Frontal cortex (tissue), 4 donors: ENCODE data around the gene CUBN. TPM values are rescaled to one million over a fixed set of nuclear protein-coding genes. Genes with fewer than 3 reads are reported as not detected.

Source experiments
- DNase-seq, 2 donors: peaks; one replicate each; pipeline ENCODE4 v3.0.0; 2012; ENCODE audit warnings: low spot score in 2 of 2
- FAIRE-seq: peaks from 2 replicates; lab custom pipeline; 2012; peaks lifted over from hg19 to GRCh38; lab: Jason Lieb, UNC
- total RNA-seq: library from RNA; depleted of rRNA; stranded (reverse); fragments of >200 nt; gene quantifications from one replicate; pipeline ENCODE4 v1.2.3, GENCODE V29; 2014
- donor health status: control.
- donor health status: control.
- donor health status: control.

Gene CUBN
- total RNA-seq, 1 donor from 2014 or later, result 1.2 TPM

- FAIRE-seq (no peak), DNase-seq (no peak)
Measured at GRCh38 chr10:17001297-17001744, 128.3 kb downstream of the CUBN start.

DNA sequence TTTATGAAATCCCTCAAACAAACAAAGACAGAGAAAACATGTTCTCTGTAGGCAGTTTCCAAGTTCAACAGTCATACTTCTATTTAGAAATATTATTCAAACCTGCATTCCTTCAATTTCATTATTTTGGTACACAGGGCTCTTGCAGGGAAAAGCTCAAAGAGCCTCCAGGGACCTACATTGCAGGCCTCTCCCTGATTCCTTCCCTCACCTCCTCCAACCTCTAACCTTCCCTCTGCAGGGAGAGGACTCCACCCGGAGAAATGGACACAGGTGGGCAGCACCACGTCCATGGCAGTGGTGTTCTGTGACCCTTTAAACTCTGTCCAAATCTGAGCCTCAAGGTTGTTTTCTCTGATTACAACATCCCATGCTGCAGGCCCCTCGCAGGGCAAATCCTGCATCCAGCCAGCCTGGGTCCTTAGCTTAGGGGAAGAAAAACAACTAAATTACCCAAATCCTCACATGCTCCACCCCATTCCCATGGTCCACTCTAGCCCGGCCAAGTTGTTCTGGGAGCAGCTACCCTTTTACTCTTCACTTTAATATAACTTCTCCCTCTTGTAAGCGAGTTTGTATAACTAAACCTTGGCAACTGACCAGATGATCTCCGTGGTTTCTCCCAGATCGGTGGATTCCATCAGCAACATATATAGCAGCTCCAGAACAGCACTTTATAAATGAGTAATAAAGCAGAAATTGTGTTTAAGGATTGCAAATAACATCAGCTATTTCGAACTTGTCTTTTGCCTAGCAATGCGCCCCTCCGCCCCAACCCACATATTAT lies 129.8 kb downstream of the CUBN start:
- DNase-seq (no peak), FAIRE-seq (no peak)

DNA sequence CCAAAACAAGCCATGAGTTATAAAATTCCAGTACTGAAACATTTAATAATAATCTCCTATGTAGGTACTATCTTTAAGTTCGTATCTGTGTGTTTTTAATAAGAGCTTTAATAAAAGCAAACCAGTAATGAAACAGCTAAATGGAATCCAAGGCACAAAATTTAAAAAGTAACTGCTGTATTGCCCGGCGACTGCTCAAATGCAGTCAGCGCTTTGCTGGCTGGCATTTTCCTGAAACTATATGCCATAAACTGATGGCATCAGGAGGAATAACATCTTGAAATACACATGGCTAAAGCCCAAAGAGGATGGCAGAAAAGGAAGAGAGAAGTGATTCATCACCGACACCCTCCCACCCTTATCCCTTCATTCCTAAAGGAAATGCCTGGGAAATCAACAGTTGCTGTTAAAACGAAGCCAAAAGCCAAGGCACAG lies 133.1 kb downstream of the CUBN start:
- no peak for DNase-seq
- no peak for FAIRE-seq

DNA sequence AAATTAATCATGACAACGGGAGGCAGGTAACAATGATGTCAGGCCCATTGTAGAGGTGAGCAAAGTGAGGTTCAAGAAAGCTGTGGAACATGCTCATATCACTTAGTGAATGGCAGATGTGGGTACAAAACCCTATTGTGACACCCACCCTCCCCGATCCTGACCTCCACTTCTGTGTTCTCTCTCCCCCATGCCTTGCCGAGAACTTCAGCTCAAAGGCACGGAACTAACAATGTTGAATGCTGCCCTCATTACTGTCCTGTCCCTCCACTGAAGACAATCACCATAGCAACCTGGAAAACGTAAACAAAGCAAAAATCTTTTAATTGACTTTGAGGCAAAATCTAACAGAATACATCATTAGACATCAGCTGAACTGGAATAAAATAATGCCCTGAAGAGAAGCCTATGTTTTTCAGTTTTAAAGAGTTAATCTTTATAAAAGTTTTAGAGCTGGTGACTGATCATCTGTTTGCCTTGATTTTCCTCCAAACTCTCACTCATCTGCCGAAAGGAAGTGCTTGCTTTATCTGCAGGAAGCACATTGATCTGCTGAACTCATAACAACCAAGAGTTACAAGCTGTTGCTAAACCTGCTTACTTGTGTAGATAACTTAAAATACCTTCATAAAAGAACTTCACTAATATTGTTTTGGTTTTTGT lies 133.6 kb downstream of the CUBN start:
- DNase-seq, result no peak
- no peak for FAIRE-seq

DNA sequence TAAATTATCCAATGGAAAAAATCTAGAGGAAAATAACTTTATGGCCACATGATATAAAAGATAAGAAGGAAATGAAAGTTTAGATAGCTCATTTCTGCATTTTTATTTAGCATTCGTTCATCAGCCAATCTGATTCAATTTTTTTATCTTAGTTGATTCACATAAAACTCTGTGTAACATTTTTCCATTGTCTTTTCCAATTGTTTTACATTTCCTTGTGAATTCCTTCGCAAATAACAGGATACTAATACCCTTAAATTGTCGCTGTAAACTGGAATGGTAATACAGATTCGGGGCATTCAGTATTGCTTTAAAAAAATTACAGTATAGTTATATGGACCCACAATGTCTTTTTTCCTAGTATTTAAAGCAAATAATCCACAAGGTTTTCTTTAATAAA lies 136.4 kb downstream of the CUBN start:
- DNase-seq (no peak), FAIRE-seq (no peak)

DNA sequence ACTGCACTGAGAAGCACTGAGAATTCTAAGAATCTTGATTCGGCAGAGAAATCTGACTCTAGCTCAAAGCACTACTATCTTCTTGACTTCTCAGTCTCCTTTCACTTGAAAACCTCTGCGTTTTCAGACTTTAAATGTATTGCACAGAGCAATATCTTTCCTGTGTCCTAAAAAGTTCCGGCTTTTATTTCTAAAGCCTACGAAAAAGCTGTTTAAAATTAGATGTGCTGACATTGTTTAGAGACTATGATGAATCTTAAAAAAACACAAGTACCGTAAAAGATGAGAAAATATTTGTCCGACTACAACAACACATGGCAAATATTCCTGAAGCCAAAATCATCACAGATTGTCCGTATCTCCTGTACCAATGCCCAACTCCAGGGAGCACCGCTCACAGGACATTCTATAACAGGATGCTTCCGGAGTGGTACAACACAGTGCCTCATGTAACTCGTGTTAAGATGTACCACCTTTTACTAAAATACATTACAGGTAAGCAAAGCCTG lies 136.9 kb downstream of the CUBN start:
- no peak for DNase-seq
- no peak for FAIRE-seq

GRCh38 chr10:16991011-16991410 lies 138.6 kb downstream of the CUBN start:
- DNase-seq, result no peak
- no peak for FAIRE-seq

GRCh38 chr10:16989826-16990293 lies 139.8 kb downstream of the CUBN start:
- DNase-seq (no peak), FAIRE-seq (no peak)

DNA sequence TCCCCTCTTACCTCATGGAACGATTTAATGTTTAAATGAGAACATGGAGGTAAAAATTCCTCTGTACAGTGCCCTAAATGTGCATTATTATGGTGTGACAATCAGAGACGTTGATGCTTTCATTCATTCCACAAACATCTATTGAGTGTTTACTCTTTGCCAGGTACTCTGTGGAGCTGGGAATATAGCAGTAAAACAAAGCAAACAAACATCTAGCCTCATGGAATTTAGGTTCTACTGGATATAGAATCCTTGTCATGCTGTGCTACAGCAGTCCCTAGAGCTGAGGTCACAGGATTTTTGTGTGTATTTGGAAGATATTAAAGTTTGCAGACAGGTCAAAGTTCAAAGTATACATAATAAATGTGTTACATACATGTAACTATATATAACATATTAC lies 140.7 kb downstream of the CUBN start:
- FAIRE-seq (no peak), DNase-seq (no peak)

GRCh38 chr10:16987976-16988610 lies 141.5 kb downstream of the CUBN start:
- FAIRE-seq (no peak), DNase-seq (no peak)

- FAIRE-seq, result no peak
- DNase-seq, result no peak
Measured at GRCh38 chr10:16987206-16987621, 142.4 kb downstream of the CUBN start.

DNA sequence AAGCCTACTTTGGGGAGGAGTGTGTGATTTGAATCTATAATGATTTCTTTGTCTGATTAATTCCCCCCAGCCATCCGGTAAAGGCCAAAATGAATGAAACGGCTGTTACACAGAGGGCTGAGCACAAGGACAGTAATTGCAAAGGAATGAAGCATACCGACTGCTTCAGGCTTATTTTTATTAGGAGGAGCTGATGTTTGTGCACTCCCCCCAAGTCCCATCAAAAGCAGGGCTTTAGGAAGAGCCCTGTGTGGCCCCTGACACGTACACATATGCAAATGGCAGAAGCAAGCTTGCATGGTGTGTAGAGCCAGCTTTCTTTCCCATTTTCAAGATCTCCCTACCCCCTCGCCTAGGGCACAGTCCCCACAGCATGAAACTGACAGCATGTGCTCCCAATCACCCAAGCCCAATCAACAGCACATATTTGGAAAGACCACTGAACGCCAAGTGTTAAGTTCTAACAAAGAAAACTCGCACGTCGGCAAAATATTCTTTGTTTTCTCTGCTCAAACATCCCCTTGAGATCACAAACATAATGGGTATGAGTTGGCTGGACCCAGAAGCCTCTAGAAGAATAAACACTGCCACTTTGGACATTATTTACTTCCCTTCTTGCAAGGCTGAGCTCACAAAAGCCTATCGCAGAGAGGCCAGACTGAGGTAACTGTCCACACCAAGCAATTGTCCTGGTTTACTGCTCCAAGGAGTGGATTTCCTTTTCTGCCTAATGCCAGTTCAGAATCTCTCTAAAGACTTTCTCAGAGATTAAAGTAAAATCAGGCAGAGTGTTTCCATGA lies 143.0 kb downstream of the CUBN start:
- DNase-seq, result no peak
- FAIRE-seq, result no peak

DNA sequence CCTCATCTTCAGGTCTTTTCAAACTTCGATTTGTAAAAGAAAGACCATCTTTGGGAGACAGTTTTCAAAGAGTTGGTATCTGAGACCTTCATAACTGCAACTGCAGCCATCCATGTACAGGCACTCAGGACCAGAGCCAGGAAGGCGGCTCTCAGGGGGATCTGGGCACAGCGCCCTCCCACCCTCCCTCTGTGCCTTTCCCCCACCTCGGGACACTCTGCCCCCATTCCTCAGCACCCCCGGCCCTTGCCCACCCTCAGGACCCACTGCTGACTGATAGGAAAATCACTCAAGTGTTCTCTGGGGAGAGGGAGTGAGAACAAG lies 143.6 kb downstream of the CUBN start:
- FAIRE-seq (no peak), DNase-seq (no peak)

- FAIRE-seq (no peak), DNase-seq (no peak)
Measured at GRCh38 chr10:16984242-16984641, 145.4 kb downstream of the CUBN start.

DNA sequence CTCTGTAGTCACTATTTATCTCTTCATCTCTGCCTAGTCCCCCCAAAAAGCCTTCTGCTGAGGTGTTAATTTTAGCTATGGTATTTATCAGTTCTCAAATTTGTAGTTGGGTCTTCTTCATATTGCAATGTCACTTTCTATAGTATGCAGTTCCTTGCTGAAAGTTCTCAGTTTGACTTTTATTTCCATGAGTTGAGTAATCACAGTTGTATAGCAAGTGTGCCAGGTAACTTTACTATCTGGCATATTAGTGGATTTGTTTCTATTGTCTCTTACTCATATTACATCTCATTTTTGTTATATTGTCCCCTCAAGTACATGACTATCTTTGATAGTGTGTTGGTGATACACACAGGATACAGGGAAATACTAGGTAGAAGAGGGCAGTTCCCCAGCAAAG lies 152.8 kb downstream of the CUBN start:
- DNase-seq, result no peak
- FAIRE-seq, result no peak

DNA sequence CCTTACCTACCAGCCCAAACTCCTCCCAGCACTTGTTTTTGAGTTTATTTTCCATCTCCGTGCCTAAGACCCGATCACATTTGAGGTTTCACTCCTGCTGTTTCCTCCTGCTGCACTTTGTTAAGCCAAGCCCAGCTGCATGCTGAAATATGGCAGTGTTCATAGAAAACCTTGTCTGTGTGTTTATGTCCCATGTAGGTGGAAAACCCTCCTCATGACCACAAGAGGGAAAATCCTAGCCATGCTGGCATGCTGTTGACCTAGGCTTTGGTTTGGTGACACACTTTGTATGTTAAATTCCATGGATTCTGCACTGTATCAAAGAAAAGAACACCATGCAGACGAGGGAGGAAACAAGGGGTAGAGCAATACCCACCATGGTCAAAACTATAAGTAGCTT lies 154.4 kb downstream of the CUBN start:
- no peak for FAIRE-seq

GRCh38 chr10:16968416-16969041 lies 161.1 kb downstream of the CUBN start:
- no peak for FAIRE-seq
- no peak for DNase-seq

More for the DNA sequence above, 154.4 kb downstream of the CUBN start:
- DNase-seq, result no peak

DNA sequence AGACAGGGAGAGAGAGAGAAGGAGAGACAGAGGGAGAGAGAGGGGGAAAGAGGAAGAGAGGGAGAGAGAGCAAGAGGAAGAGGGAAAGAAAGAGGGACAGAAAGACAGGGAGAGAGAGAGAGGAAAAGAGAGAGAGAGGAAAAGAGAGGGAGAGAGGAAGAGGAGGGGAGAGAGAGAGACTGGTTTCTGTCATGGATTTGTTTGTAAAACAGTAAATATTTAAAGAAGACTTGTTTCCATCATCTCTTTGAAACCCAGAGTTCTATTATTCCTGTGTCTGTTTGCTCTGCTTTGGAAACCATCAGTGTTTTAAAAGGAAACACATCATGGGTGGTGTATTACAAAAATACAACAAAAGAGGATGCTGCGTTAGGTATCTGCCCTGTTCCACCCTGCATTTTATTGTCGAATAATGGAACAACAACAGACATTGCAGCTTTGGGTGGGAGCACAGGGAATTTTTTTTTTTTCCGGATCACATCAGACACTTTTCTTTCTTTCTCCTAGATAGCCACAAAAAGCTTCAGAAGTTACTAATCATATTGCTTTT lies 161.7 kb downstream of the CUBN start:
- DNase-seq (no peak), FAIRE-seq (no peak)
